ENCODE results near the gene GAB2. TPM values are rescaled to one million over a fixed set of nuclear protein-coding genes. Genes with fewer than 3 reads are reported as not detected.

Gene GAB2
- total and polyA plus RNA-seq, 2 donors (not counting 1 experiment from before 2014, with no cell fraction given): 5.8 to 85.9 TPM

- no peak overlapping the region for H3K9ac ChIP-seq (ENCODE audit: low read length)
- no peak overlapping the region for H2AFZ ChIP-seq (ENCODE audit: insufficient read depth, low read depth, low read length, poor library complexity, severe bottlenecking)
- H3K27me3 ChIP-seq (replicated peaks in 1 of 4; ENCODE audit: control extremely low read depth in 1 of 4, control insufficient read depth in 3 of 4, insufficient read depth in 4 of 4, low read length in 3 of 4): no peaks in the 10 kb centered on the region
- ATAC-seq (ENCODE audit: low read depth) (no peak), DNase-seq (no peak)
- no peaks in the 10 kb centered on the region for H3K79me2 ChIP-seq (ENCODE audit: control insufficient read depth, insufficient read depth, low read length)
- no peaks in the 10 kb centered on the region for H4K20me1 ChIP-seq (ENCODE audit: control insufficient read depth, insufficient read depth, low read length, poor library complexity, severe bottlenecking)
- H3K4me2 ChIP-seq (replicated peaks; ENCODE audit: low read depth, low read length, poor library complexity, severe bottlenecking): no peak overlapping the region
- CTCF ChIA-PET: no interaction called here
- H3K4me1 Mint-ChIP-seq: no peaks in the 10 kb centered on the region
- H3K27me3 Mint-ChIP-seq: no peaks in the 10 kb centered on the region
- H3K9me3 ChIP-seq (ENCODE audit: control extremely low read depth in 1 of 3, control insufficient read depth in 2 of 3, insufficient read depth in 1 of 3, low read length in 2 of 3): no peaks in the 10 kb centered on the region
- no peak for TF ChIP-seq EZH2 (IDR thresholded peaks at IDR 0.05; ENCODE audit: borderline replicate concordance, insufficient read depth, low read depth, low read length, poor library complexity, severe bottlenecking)
- TF ChIP-seq CTCF (IDR thresholded peaks at IDR 0.05): no peak
- no peak overlapping the region for H3K4me3 Mint-ChIP-seq
- intact Hi-C loops (cut with micrococcal nuclease): no loop called here
- H3K4me1 ChIP-seq (ENCODE audit: control insufficient read depth in 2 of 2, insufficient read depth in 2 of 2, low read length in 2 of 2): no peaks in the 10 kb centered on the region
- no peak overlapping the region for H3K27ac Mint-ChIP-seq
- POLR2A ChIA-PET: no interaction called here
- 94% methylated on average over 11 of the region's 11 CpGs for WGBS (ENCODE audit: insufficient coverage)
- no peak overlapping the region for H3K27ac ChIP-seq (ENCODE audit: low read length in 2 of 2)
- H3K4me3 ChIP-seq (ENCODE audit: control extremely low read depth in 1 of 5, extremely low read depth in 1 of 5, insufficient read depth in 1 of 5, low read depth in 2 of 5, low read length in 4 of 5): no peak overlapping the region
- no peaks in the 10 kb centered on the region for H3K9me3 Mint-ChIP-seq (ENCODE audit: insufficient read depth)
- H3K36me3 ChIP-seq (replicated peaks in 1 of 2; ENCODE audit: control extremely low read depth in 1 of 2, control insufficient read depth in 1 of 2, extremely low read depth in 1 of 2, insufficient read depth in 2 of 2, low read length in 1 of 2): peaks cover 0 to 3% of the 10 kb centered on the region in 2 experiments
These were observed 247.2 kb downstream of the GAB2 start for GRCh38 chr11:78170413-78170812.

- intact Hi-C loops (cut with micrococcal nuclease): no loop called here
- H3K27ac Mint-ChIP-seq: no peak overlapping the region
- Histone ChIP-seq H3K9me3 (ENCODE audit: control extremely low read depth in 1 of 3, control insufficient read depth in 2 of 3, insufficient read depth in 1 of 3, low read length in 2 of 3) (no peaks in the 10 kb centered on the region), H2AFZ (ENCODE audit: insufficient read depth, low read depth, low read length, poor library complexity, severe bottlenecking) (no peak overlapping the region), H4K20me1 (ENCODE audit: control insufficient read depth, insufficient read depth, low read length, poor library complexity, severe bottlenecking) (no peaks in the 10 kb centered on the region), H3K4me3 (ENCODE audit: control extremely low read depth in 1 of 5, extremely low read depth in 1 of 5, insufficient read depth in 1 of 5, low read depth in 2 of 5, low read length in 4 of 5) (no peak overlapping the region), H3K27ac (ENCODE audit: low read length in 2 of 2) (no peak overlapping the region), H3K9ac (ENCODE audit: low read length) (no peak overlapping the region), H3K27me3 (replicated peaks in 1 of 4; ENCODE audit: control extremely low read depth in 1 of 4, control insufficient read depth in 3 of 4, insufficient read depth in 4 of 4, low read length in 3 of 4) (no peaks in the 10 kb centered on the region), H3K79me2 (ENCODE audit: control insufficient read depth, insufficient read depth, low read length) (no peaks in the 10 kb centered on the region), H3K4me2 (replicated peaks; ENCODE audit: low read depth, low read length, poor library complexity, severe bottlenecking) (no peak overlapping the region), H3K4me1 (ENCODE audit: control insufficient read depth in 2 of 2, insufficient read depth in 2 of 2, low read length in 2 of 2) (no peaks in the 10 kb centered on the region), H3K36me3 (replicated peaks in 1 of 2; ENCODE audit: control extremely low read depth in 1 of 2, control insufficient read depth in 1 of 2, extremely low read depth in 1 of 2, insufficient read depth in 2 of 2, low read length in 1 of 2) (peaks cover 0 to 3% of the 10 kb centered on the region in 2 experiments)
- no peak for TF ChIP-seq EZH2 (IDR thresholded peaks at IDR 0.05; ENCODE audit: borderline replicate concordance, insufficient read depth, low read depth, low read length, poor library complexity, severe bottlenecking)
- TF ChIP-seq CTCF (IDR thresholded peaks at IDR 0.05): no peak
- 90% methylated on average over 15 of the region's 17 CpGs for WGBS (ENCODE audit: insufficient coverage)
- no peak overlapping the region for H3K4me3 Mint-ChIP-seq
- no peaks in the 10 kb centered on the region for H3K9me3 Mint-ChIP-seq (ENCODE audit: insufficient read depth)
- no peaks in the 10 kb centered on the region for H3K27me3 Mint-ChIP-seq
- ATAC-seq (ENCODE audit: low read depth): no peak
- no peaks in the 10 kb centered on the region for H3K4me1 Mint-ChIP-seq
- ChIA-PET CTCF (no interaction called here), POLR2A (no interaction called here)
- DNase-seq: no peak
These were observed 248.8 kb downstream of the GAB2 start for GRCh38 chr11:78168539-78169477.
